ENCODE data around the gene SNX19.
A peak's percentile ranks its signal among the peaks of the same experiment; 100 is the strongest.

Gene SNX19

GRCh38 chr11:130846606-130847005, 69.7 kb downstream of the SNX19 start:
- DNase-seq = no peak

- no peak for DNase-seq
Measured at GRCh38 chr11:130842001-130842400, 74.3 kb downstream of the SNX19 start.

DNA sequence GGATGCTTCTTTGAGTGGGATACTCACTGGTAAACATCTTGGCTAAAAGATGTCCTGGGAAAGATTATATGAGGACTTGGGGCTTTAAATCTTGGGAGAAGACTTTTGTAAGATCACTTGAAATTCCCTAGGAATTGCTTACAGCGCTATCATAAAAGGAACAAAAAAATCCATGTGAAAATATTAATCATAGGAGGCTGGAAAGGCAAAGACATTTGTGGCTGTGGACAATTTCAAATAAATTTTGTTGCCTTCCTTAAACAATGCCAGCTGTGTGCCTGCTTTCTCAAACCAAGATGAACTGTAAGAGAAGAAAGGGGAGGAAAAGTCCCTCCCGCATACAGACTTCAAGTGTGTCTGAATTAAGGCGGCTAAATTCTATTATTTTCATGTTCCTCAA, 75.6 kb downstream of the SNX19 start:
- no peak for DNase-seq

DNA sequence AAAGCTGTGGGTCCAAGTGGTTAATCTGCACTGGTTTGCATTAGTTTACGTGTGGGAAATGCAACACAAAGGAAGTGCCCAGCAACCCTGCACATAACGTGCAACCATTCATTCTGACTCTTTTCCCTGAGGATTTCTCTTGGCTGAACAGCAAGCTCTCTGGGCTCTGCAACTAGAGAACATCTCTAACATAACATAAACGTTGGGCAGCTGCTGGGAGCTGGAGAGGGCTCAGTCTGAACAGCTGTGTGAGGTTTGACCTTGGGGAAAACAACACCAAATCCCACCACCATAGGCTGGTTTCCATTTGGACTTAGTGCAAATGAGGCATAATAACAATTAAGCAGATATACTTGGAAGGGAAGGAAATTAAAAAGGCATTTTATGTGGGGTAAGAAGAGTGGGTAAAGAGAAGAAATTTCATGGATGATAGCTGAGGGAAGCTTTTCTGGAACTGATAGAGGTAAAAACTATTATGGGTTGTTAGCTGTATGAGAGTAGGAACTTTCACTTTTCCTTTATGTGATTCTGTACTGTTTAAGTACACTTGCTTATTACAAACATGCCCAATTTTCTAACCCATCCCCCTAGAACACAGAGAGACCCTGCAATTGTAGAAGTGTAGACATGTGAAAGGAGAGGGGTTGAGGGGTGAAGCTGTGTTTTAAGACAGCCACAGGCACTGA, 76.2 kb downstream of the SNX19 start:
- no peak for DNase-seq

DNA sequence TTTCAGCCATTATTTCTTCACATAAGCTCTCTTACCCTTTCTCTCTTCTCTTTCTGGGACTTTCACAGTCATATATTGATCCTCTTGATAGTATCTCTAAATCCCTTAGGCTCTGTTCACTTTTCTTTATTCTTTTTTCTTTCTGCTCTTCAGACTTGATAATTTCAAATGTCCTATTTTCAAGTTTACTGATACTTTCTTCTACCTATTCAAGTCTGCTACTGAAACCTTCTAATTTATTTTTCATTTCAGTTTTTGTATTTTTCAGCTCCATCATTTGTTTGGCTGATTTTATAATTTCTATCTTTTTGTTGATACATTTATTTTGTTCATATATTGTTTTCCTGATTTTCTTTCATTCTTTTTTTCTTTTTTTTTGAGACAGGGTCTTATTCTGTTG, 79.1 kb downstream of the SNX19 start:
- no peak for DNase-seq

DNA sequence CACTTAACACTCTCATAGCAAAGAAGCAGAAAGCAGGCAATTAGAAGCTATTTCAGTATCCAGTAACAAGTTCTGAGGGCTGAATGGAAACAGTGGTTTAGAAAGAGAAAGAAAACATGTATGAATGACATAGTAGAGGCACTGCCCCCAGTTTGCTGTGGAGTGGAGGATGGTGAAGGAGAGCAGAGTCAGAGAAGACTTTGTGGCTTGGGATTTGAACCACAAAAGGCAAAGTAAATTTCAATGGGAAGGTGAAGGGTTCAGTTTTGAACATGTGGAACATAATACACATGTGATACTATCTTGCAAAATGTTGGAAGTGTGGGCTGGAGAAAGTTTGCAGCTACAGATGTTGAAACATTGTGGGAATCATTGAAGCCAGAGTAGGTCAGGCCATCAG, 81.4 kb downstream of the SNX19 start:
- DNase-seq = no peak

DNA sequence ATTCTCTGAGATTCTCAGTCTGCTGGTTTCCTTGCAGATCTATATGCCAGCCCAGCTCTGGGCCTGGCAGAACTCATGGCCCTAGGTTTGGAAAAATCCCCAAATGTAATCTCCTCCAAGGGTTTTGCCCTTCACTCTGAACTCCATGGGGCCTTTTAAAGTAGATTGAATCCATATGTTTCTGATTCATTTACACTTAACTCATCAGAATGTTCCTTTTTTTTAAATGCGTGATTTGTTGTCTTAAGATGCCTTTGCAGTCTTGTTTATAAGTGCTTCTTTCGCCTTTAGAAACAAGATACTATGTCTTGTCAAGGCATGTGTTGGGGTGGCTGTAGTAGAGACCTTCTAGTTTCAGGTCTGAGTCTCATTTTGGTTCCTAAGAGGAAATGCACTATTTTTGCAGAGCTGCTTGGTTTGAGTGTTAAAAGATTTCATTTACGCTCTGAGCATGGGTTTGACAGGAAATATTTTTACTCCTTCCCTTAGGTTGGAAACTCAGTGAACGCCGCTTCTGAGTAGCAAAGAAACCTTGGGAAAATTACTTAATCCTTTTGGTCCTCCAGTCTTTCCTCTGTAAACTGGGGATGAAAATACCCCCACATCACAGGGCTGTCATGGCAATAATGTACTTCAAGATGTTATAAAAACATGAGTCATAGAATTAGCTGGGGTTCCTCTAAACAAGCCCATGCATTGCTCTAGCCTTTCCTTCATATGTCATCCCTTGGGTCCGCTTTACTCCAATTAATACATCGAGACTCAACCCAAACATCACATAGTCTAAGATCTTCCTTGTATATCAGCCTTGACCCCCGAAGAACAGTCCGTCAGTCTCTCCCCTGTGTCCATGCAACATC, 83.5 kb downstream of the SNX19 start:
- DNase-seq = no peak

DNA sequence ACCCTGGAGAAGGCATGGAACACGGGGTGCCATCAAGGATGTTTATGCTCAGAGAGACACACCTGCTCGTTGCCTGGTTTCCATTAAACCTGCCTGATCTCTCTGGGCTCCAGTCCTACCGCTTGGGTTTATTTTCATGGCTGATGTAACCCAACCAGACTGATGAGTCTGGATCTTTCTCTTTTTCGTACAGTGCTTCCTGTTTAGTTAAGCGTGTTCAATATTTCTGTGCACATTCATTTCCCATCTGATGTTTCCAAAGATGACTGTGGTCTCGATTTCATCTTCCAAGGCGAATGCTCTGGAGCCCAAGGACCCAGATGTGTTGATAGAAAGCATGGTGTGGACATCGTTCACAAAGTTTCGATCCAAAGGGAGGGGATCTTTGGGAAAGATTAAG, 84.3 kb downstream of the SNX19 start:
- no peak for DNase-seq

DNA sequence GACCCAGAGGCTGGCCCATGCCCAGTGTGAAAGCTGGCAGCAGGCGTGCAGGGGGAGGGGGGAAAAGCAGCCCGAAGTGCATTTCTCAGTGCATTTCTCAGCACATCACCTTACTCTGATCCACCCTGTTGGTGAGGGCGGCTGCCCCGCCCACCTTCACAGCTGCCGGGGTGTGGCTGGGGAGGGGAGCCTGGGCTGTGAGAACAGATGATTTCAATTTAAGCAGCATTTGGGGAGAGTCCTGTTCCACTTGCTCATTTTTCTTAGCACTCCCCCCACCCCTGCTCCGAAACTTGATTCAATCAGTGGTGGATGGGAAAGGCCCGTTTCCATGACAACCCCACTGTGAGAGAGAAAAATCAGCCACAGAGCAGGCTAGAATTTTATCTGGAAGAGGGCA, 84.8 kb downstream of the SNX19 start:
- DNase-seq = peak in 33 of 58 donors; percentile 7 to 69 (median 33)

DNA sequence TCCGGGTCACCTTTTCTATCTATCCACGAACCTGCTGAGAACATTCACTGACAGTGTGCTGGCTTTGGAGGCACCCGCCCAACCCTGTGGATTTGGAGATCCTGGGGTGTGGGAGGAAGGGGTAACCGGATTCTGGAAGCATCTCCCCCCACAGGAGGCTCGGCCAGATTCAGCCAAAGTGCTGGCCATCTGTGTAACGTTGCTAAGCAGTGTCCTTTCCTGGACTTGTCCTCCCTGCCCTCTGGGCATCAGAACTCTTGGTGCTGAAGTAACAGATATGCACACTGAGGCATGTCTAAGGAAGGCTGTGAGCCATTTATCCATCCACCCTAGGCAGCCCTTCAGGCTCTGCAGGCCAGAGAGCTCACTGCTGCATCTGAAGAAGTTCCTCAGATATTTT, 85.7 kb downstream of the SNX19 start:
- no peak for DNase-seq

DNA sequence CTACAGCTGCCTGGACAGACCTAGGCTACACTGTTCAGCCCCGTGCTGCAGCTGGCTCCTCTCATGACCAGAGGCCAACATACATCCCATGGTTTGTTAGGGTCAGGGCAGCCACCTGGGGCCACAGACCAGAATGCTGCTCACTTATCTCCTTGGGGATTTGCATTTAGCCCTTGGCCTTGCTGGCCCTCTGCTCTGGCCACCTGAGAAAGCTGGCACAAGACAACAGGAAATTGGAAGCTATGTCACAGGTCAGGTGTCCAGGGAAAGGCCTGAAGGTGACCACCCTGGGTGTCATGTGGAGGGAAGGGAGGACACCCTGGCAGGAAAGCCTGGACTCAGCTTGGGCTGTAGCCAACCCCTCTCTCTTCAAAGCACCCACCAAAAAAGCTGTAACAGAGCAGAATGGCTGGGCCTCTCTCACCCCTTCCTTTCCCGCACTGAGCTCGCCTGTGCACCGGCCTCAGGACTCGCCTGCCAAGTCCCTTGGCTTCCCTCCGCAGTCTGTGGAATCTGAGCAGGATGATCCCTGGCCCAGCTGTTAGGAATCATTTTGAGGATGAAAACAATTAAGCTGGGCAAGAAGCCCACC, 86.3 kb downstream of the SNX19 start:
- DNase-seq = peak in 8 of 58 donors; percentile 9 to 32 (median 16)

- DNase-seq = no peak
Measured at GRCh38 chr11:130828741-130829140, 87.5 kb downstream of the SNX19 start.

- DNase-seq = peak in 2 of 58 donors; percentile 5 to 13
Measured at GRCh38 chr11:130827451-130828377, 88.6 kb downstream of the SNX19 start.

- no peak for DNase-seq
Measured at GRCh38 chr11:130826572-130826971, 89.7 kb downstream of the SNX19 start.

DNA sequence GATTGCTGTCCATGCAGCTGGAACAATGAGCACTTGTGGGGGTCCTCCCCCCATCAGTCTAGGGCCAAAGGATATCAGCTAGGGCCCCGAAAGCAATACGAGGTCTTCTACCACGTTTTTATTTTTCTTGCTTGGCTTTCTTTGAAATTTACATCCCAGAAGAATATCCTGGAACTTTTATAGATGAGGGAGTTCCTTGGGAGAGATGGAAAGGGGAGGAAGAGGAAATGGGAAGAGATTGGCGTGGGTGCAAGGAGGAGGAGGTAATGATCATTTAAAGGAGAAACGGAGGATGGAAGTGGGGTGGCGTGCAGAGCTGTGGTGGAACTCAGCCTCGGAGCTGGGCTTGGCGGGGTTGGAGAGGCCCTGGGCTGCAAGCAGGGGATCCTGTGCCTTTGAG, 90.3 kb downstream of the SNX19 start:
- no peak for DNase-seq

DNA sequence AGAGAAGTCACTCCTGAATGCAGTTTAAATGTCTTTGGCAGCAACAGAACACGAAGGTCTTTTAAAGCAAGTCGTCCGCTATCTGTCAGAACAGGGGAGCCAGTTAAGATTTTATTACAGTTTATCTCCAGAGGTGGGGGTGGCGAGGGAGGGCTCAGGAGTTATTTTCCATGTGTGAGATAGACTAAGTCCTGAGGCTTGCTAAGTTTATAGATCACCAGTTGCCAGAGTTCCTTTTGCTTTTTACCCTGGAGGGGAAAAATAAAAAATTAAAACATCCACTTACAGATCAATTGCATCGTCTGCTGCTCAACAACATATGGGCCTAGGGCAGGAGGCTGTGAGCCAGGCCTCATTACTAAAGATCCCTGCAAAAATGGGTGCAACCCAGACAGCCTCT, 90.7 kb downstream of the SNX19 start:
- DNase-seq = no peak
